ENCODE results near the gene REX1BD. TPM values are rescaled to one million over a fixed set of nuclear protein-coding genes. Genes with fewer than 3 reads are reported as not detected.

The REX1BD gene
- total and polyA plus RNA-seq, 2 of the 8 experiments (the other 6 are each of a cell fraction or from before 2014, with no cell fraction given) = 56.8 to 62.7 TPM

- peaks cover 0 to 8% of the 10 kb centered on the region in 2 experiments for H4K20me1 ChIP-seq (replicated peaks in 1 of 2; ENCODE audit: control insufficient read depth in 1 of 2, insufficient read depth in 2 of 2, low read length in 2 of 2)
- no peak overlapping the region for H2AFZ ChIP-seq (ENCODE audit: low read length)
- DNase-seq (ENCODE audit: low read depth in 1 of 2, low spot score in 2 of 2) = no peak
- H3K56ac ChIP-seq (replicated peaks; ENCODE audit: insufficient read length, low read depth, low read length) = no peak overlapping the region
- H2BK12ac ChIP-seq (ENCODE audit: low read depth, low read length) = no peak overlapping the region
- H3K27ac ChIP-seq (ENCODE audit: low read depth, low read length) = no peak overlapping the region
- H4K91ac ChIP-seq (replicated peaks; ENCODE audit: insufficient read length, low read length) = no peak overlapping the region
- no peak overlapping the region for H4K5ac ChIP-seq (ENCODE audit: insufficient read length, low read depth, low read length)
- H3K9ac ChIP-seq (replicated peaks in 1 of 4; ENCODE audit: extremely low read depth in 1 of 4, low read depth in 3 of 4, low read length in 3 of 4) = no peak overlapping the region
- peaks cover 0 to 9% (median 0%) of the 10 kb centered on the region in 4 experiments; a peak in 1 of 8 replicates for H3K36me3 ChIP-seq (ENCODE audit: control insufficient read depth in 2 of 4, insufficient read depth in 4 of 4, low read length in 3 of 4)
- no peak overlapping the region for H3K18ac ChIP-seq (ENCODE audit: extremely low read depth, low read length)
- H3K79me1 ChIP-seq (ENCODE audit: low read depth, low read length) = no peaks in the 10 kb centered on the region
- no peaks in the 10 kb centered on the region for H3K79me2 ChIP-seq (ENCODE audit: control insufficient read depth in 1 of 2, insufficient read depth in 2 of 2, low read length in 2 of 2)
- H3K4ac ChIP-seq (replicated peaks; ENCODE audit: insufficient read length, low read depth, low read length) = no peak overlapping the region
- no peak overlapping the region for H4K8ac ChIP-seq (ENCODE audit: extremely low read depth, insufficient read depth, low read length)
- H3K9me3 ChIP-seq (ENCODE audit: insufficient read depth in 2 of 2, low read depth in 1 of 2, low read length in 1 of 2) = no peaks in the 10 kb centered on the region
- H3K4me3 ChIP-seq (ENCODE audit: extremely low read depth in 1 of 4, insufficient read depth in 2 of 4, low read depth in 3 of 4, low read length in 4 of 4) = no peak overlapping the region
- H2BK5ac ChIP-seq (ENCODE audit: low read depth, low read length) = no peak overlapping the region
- H3K14ac ChIP-seq (ENCODE audit: insufficient read length) = no peak overlapping the region
- peak overlapping the region; percentile 1; the same call in 1 of the 2 replicates for H2BK15ac ChIP-seq (ENCODE audit: low read length)
- peaks cover 4% of the 10 kb centered on the region; the same call in 1 of the 2 replicates for H3K23me2 ChIP-seq (ENCODE audit: low read depth, low read length)
- no peak for FAIRE-seq
- no peak overlapping the region for H2AK5ac ChIP-seq (ENCODE audit: low read depth, low read length)
- no peak overlapping the region for H3K23ac ChIP-seq (ENCODE audit: insufficient read length)
- no peak overlapping the region for H2BK120ac ChIP-seq (replicated peaks; ENCODE audit: low read depth, low read length)
- peaks cover 5 to 31% (median 20%) of the 10 kb centered on the region in 4 experiments for H3K4me1 ChIP-seq (replicated peaks in 1 of 4; ENCODE audit: control insufficient read depth in 3 of 4, insufficient read depth in 4 of 4, low read length in 3 of 4)
- ChIA-PET CTCF (ENCODE audit: partially characterized antibody) (interaction anchor here (0.8 to 3.5 kb wide), 3 partner anchors 13 to 127 kb away, joined by 3 to 22 read pairs (median 3); partner anchors contain the start of gene REX1BD), POLR2A (ENCODE audit: partially characterized antibody) (no interaction called here)
- H3K27me3 ChIP-seq (replicated peaks in 1 of 4; ENCODE audit: control insufficient read depth in 3 of 4, extremely low read depth in 1 of 4, insufficient read depth in 3 of 4, low read length in 3 of 4) = peaks cover 39 to 55% (median 51%) of the 10 kb centered on the region in 4 experiments
- WGBS, 2 experiments (ENCODE audit: extremely low coverage in 1 of 2, insufficient coverage in 1 of 2, insufficient read length in 1 of 2, insufficient replicate concordance in 2 of 2, low coverage in 1 of 2, low lambda C conversion rate in 2 of 2, missing lambda C conversion rate in 1 of 2) = 81% methylated on average over 4 of the region's 4 CpGs; no CpG with 5 or more reads in 1 of the 2 experiments
- H3K4me2 ChIP-seq (ENCODE audit: insufficient read depth in 1 of 2, low read depth in 2 of 2, low read length in 2 of 2) = no peak overlapping the region
- no peak overlapping the region for H2BK20ac ChIP-seq (ENCODE audit: low read length)
- TF ChIP-seq EP300 (IDR thresholded peaks at IDR 0.05; ENCODE audit: borderline replicate concordance in 1 of 2, low read depth in 2 of 2, low read length in 2 of 2) (no peak), EGR1 (IDR thresholded peaks at IDR 0.05; ENCODE audit: borderline replicate concordance, low read depth, low read length) (no peak)
These were observed 13.3 kb downstream of the REX1BD start for GRCh38 chr19:18601875-18602274.
